Smooth muscle cell of the brain vasculature (primary cell): ENCODE results near the gene MAPRE3.
"Not testable (repeated sequence)": the region's sequence is repeated elsewhere in the genome, so short reads cannot be mapped to it uniquely, and the experiment has no call there.

Experiments used
- DNase-seq: peaks from one replicate; pipeline ENCODE4 v3.0.0-alpha.2; 2012; ENCODE audit warnings: low read depth, low spot score

Gene MAPRE3

DNA sequence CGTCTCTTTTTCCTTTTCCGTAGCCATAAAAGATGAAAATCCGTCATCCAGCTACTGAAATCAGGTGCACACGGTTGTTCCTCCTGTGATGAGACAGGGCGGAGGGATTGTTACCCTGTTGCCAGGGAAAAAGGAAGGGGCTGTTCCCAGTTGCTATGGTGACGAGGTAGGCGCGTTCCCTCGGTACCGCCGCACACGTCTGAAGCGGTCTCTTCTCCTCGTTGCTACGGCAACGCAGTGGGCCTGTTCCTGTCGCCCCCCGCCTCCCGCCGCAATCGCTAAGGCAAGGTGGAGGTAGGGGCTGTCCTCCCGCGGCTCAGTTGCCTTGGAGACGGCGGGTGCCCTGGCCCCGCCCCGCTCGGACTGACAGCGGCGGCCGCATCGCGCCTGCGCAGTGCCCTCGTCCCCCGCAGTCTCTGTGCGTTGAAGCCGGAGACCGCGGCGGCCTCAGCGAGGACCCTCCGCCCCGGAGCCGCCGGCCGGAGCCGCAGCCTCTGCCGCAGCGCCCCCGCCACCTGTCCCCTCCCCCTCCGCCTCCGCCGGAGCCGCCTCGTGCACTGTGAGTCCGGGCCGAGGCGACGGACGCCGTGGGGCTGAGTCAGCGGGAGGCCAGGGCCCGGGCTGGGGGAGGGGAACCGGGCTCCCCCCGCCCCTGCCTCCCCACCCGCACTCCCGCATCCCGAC lies at the start of gene MAPRE3:
TSS of gene MAPRE3 (plus strand) at position 394 of the 684 bp plus-strand sequence. CDS start 51,582 bp downstream, outside the sequence.
- DNase-seq, result no peak

- no peak for DNase-seq
Measured at GRCh38 chr2:26921323-26921722, 49.1 kb upstream of the MAPRE3 start.

DNA sequence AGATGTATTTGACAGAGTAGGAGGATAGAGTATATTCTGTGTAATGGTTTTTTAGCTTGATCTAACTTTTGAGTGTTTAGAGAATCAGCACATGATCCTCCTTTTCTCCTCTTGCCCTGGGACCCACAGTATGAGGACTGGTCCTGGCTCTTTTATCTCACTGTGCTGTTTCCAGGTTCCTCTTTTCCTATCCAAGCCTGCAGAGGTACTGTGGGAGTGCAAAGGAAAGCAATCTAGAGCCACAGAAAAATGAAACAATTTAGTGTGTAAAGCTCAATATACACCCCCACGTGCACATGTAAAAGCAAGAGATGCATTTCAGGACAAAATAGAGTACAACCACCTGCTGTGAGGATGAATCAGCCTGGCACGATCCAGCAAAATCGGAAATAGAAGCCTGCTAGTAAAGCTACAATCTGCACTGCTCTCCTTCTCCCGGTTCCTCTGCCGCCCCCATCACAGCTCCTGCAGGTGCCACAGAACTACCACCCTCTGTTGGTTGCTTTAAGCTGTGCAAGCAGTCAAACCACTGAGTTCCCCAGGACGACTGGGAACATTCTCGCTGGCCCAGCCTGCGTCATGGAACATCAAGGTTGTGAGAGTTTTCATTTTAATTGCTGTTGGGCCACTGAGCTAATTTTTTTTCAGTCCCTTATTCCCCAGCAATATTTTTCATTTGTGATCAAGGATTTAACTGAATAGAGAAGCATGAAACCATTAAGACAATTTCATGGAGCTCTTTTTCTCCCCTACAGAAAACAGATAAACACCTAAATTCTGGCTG lies 47.8 kb upstream of the MAPRE3 start:
- peak; percentile 23 for DNase-seq

- DNase-seq, result not testable (repeated sequence)
Measured at GRCh38 chr2:26923189-26923466, 47.3 kb upstream of the MAPRE3 start.

GRCh38 chr2:26924731-26925099 lies 45.7 kb upstream of the MAPRE3 start:
- no peak for DNase-seq

GRCh38 chr2:26925100-26925791 lies 45.2 kb upstream of the MAPRE3 start:
- DNase-seq, result no peak

GRCh38 chr2:26927221-26927620 lies 43.2 kb upstream of the MAPRE3 start:
- no peak for DNase-seq

DNA sequence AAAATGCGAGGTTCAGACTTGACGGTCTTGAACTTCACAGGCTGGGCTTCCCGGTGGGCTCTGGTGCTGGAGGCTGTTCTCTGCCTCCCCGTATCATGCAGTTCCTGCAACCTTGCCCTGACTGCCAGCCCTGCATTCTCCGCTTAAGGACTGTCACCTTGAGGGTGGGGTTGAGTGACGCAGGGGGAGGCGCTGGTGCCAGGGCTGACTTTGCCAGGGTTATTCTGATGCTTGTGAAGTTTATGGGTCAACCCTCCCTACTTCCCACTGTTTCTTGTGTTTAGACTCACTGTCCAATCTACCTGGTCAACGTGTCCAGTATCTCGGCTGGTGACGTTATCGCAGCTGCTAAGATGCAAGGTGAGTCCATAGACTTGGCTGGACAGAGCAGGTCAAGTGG lies 37.5 kb upstream of the MAPRE3 start:
- DNase-seq, result no peak

- no peak for DNase-seq
Measured at GRCh38 chr2:26933431-26934334, 36.8 kb upstream of the MAPRE3 start.

DNA sequence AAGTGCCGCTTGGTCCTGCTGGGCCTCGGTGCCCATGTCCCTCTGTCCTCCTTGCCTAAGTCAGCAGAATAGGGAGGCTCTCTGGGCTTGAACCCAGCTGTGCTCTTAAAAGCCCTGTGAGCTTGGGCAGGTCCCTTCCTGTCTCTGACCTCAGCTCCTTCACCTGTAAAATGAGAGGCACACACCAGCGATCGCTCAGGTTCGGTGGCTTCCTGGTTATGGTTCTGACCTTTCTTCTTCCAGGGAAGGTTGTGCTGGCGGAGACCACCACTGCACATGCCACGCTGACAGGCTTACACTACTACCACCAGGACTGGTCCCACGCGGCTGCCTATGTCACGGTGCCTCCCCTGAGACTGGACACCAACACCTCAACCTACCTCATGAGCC lies 36.1 kb upstream of the MAPRE3 start:
- no peak for DNase-seq

DNA sequence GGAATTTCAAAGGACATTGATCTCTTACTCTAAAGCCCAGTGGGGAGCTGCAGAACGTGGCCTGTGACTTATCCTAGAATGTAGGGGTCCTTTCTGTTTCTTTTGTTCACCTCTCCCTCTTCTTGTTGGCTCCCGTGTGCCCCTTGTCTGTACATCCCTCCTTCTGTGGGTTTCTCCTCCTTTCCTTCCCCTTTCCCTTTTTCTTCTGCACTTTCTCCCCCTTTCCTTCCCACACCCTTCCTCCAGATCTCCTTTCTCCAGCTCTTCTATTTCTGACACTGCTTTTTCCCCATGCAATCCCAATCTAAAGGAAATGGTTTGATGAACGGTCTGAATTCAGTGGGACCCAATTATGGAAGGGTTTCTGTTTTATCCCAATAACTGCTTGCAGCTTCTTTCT lies 35.5 kb upstream of the MAPRE3 start:
- no peak for DNase-seq

- no peak for DNase-seq
Measured at GRCh38 chr2:26936855-26937254, 33.6 kb upstream of the MAPRE3 start.

- DNase-seq, result no peak
Measured at GRCh38 chr2:26938399-26939118, 31.9 kb upstream of the MAPRE3 start.

DNA sequence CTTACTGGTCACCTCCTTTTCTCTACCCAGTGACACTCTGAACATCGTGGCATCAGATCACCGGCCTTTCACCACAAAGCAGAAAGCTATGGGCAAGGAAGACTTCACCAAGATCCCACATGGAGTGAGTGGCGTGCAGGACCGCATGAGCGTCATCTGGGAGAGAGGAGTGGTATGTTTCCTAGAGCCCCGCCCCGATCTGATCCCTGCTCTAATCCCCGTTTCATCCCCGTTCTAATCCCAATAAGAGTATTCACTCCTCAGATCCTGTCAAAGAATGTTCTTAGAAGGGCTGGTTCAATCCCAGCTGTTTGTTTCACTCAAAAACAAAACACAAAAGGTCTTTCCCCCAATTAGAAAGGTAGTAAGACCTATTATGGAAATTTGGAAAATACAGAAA lies 30.4 kb upstream of the MAPRE3 start:
- DNase-seq, result no peak

- DNase-seq, result no peak
Measured at GRCh38 chr2:26941486-26941885, 29.0 kb upstream of the MAPRE3 start.

DNA sequence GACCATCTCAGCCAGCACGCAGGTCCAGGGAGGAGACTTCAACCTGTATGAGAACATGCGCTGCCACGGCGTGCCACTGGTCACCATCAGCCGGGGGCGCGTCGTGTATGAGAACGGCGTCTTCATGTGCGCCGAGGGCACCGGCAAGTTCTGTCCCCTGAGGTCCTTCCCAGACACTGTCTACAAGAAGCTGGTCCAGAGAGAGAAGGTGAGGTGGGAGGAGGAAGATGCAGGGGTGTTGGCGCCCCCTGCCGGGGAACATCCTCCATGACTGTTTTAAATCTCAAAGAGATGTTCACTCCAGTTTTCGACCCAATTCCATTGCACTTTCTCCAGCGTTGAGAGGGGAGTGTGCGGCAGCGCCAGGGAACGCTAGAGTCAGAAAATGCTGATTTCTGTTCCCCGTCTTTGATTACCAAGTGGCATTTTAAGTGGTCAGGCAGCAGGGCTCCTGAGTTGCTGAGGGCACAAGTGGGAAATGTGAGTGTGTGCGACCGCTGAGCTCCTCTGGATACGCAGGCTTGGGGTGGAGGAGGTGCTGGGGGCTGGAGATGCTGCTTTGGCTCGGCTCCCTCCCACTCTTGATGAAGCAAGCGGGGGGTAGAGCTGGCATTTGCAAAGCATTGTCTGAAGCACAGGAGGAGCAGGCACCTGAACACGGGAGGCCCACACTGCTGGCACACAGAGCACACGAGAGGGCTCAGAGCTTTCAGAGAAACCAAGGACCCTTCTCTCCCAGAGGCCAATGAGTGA lies 27.7 kb upstream of the MAPRE3 start:
- DNase-seq, result peak; percentile 9

DNA sequence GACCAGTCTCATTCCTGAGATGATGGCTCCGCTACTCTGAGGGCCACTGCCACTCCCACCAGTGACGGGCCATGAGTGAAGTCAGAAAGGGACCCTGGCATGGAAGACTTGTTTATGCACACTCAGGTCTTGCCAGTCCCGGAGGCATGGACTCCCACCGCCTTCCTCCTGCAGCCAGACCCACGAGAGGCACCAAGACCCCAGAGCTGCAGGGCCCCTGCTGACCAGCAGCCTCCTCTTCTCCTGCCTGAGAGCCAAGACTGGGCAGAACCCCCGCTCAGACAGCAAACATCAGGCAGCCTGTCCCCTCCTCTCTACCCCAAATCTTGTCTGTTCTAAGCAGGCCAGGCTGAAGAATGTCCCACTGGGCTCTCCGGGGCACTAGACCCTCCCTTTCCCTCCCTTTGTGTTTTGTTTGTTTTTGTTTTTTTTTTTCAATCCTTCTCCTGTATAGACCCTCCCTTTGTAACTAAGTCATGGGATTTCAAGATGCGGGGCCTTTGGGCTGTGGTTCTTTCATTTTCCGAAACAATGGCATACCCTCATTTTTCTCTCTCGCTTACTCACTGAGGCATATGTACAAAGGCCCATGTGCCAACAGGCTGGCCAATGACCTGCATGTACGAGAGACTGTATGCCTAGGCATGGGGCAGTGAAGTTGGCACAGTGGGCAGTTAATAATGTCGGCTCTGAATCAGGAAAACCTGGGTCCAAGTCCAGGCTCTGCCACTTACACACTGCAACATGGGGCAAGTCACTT lies 24.3 kb upstream of the MAPRE3 start:
- no peak for DNase-seq

- no peak for DNase-seq
Measured at GRCh38 chr2:26946841-26947784, 23.3 kb upstream of the MAPRE3 start.

GRCh38 chr2:26948800-26949199 lies 21.6 kb upstream of the MAPRE3 start:
- DNase-seq, result no peak
